HG03159 (cell line): Measurements from ENCODE around the gene ADGRV1.

Source experiments
- ATAC-seq: cut with Tn5 transposase; IDR thresholded peaks from one replicate; pipeline ENCODE4 v1.9.1; 2021; ENCODE audit warnings: mild to moderate bottlenecking, moderate library complexity; ENCODE audit not compliant: unreplicated experiment

The ADGRV1 gene

DNA sequence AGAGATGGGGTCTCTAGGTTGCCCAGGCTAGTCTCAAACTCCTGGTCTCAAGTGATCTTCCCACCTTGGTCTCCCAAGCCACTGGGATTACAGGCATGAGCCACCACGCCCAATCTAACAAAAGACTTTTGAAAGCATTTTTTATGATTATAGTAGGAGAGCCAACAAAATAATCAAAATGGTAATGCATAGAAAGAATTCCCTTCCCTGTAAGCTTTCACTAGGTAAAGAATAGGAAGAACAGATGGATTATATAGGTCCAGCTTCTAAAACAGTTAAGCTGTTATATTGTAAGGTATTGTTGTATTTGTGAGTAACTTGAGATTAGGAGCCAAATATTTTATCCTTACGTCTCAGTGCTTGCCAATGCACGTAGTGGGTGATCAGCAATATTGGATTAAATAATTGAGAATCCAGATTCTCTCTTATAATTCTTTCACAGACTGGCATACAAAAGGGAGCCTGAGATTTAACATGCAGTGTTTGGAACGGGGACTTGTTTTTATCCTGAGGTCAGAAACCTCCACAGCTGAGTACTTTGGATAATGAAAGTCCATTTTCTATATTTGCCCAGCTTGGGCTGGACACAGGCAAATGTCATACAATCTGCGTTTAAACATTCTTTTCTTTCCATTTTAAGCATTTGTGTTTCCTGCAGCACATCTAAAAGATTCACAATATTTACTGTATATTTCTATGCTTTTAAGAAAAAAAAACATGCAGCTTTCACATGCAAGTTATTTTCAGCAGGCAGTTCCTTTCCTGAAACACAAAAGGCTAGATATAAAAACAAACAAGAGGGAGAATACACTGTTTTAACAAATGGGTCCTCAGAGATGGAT is 586.1 kb downstream of the ADGRV1 start:
- ATAC-seq: no peak

GRCh38 chr5:91145333-91145620 is 586.7 kb downstream of the ADGRV1 start:
- ATAC-seq: no peak

DNA sequence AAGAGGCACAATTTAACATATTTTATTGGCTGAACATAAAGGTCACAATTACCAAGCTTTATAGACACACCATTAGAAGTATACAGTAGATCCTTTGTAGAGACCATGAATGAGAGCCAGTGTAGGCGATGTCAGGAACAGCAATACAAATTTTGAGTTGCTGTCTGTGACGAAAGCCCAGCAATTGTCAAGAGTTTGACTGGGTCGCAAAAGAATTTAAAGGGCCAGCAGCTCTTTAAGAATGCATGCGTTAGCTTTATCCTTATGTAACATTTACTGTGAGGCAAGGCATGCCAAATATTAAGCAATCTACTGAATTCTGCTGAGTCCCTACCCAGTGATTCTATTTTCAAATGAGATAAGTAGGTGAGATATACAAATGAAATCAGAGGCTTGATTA is 587.6 kb downstream of the ADGRV1 start:
- no peak for ATAC-seq

GRCh38 chr5:91146905-91147600 is 588.5 kb downstream of the ADGRV1 start:
- no peak for ATAC-seq

DNA sequence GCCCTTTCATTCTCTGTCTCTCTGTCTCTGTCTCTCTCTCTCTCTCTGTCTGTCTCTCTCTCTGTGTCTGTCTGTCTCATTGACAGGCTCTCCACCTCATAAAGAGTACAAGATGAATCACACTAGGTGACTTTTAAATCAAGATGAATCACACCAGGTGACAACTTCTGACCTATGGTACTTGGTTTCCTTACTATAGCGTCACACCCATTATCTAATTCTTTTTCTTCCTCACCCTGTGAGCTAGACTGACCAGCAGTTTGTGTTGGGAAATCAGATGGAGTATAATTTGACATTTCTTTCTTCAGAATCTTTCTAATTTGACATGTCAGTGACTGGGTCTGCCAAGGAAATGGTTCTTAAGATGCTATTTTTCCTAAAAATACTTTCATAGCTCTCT is 591.6 kb downstream of the ADGRV1 start:
- no peak for ATAC-seq

GRCh38 chr5:91150636-91151035 is 592.0 kb downstream of the ADGRV1 start:
- no peak for ATAC-seq

DNA sequence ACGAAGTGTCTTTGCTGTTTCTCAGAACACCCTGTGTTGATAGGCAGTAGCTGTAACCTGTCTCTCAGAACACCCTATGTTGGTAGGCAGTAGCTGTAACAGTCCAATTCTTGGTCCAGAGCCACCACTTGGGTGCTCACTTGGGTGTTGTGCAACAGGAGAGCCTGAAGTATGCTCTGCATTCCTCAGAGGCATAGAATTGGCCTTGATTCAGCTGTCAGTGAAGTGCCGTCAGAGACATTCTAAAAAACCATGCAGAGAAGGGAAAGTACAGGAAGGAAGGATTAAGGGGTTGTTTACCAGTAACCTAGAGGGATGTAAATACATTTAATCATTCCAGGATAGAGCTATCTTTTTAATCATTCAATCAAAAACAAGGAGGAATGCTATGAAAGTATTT is 593.4 kb downstream of the ADGRV1 start:
- ATAC-seq: no peak

DNA sequence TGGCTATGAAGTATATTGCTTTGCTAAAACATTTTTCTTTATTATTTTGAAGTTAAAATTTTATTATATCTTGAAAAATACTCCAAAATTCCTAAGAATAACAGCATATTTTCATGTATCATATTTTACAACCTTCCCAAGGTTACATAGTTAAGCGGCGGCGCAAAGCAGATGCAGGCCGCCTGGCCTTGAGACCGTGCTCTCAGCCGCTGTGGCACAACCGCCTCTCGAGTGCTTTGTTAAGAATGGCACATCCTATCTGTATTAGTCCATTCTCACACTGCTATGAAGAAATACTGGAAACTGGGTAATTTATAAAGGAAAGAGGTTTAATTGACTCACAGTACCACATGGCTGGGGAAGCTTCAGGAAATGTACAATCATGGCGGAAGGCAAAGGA is 595.7 kb downstream of the ADGRV1 start:
- ATAC-seq: no peak

DNA sequence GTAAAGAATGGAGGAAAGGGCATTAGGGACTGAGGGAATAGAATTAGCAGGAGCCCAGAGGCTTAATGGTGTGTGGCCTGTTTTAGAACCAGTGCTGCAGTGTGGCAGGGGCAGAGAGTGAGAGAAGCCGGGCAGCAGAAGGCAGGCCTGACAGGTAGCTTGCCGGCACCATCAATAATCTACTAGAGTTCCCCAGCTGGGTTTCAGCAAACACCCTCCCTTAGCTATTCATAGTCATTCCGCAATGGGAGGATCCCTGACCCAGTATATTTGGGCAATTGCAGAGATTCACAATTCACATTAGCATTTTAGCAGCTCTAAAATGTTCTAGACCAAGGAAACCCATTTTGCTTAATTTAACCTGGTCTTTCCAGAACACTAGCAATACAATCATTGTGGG is 596.7 kb downstream of the ADGRV1 start:
- ATAC-seq: no peak

DNA sequence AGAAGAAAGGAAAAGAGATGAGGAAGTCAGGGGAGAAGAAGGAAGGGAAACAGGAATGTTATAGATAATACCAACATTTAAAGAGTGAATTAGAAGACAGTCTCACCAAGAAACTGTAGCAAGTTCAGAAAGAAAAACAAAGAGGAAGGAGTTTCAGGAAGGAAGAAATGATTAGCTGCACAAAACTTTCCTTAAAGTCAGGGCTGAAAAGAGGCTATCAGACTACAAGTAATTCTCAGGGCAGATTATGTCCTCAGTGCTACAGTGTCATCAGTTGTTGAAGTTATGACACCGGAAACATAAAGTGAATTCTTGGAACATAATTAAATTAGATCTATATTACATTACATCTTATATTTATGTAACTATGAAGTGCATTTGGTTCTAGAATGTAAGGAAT is 597.6 kb downstream of the ADGRV1 start:
- ATAC-seq: no peak

DNA sequence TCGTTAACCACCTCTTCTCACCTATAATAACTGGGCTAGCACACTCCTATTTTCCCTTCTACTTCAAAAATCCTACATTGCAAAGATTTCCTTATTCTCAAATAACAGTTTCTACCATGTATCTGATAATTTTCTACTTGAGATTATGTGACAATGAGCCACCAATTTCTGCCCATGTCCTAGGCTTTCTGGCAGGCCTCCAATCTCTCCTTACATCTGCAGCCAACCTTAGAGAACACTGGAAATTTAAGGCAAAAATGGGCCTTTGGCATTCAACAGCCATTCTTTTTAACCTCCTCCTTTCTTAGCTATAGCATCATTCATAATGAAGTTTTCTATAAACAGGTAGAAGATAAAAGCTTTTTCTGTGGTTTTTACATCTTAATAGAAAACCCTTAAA is 599.4 kb downstream of the ADGRV1 start:
- ATAC-seq: no peak

GRCh38 chr5:91159647-91160046 is 601.0 kb downstream of the ADGRV1 start:
- no peak for ATAC-seq

DNA sequence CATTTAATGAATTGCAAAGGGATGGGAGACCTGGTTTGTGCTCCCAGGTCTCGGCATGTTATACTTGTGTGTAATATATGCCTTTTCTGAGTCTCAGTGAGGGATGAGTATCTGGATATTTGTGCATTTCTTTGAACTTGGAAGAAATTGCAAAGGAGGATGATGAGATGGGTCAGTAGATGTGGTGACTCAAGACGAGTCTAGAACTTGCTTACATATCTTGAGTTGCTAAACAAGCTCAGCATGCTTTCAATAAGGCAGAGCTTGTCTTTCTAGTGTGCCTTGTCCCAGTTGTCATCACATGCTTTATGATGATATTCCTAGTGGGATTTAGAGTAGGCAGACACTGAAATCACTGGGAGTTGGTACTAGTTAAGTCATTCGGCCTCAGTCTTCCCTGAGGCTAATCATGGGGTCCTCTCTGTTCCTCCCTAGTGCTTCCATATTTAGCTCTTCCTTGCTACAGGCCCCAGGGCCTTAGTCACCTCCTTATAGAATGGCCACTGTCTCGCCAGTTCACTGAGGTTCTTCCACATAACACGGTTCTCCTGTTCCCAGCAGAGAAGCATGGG is 602.2 kb downstream of the ADGRV1 start:
- no peak for ATAC-seq

- ATAC-seq: peak; percentile 97
Measured at GRCh38 chr5:91162534-91163381, 604.2 kb downstream of the ADGRV1 start.

- ATAC-seq: no peak
Measured at GRCh38 chr5:91164424-91164823, 605.8 kb downstream of the ADGRV1 start.

- ATAC-seq: no peak
Measured at GRCh38 chr5:91166059-91166807, 607.6 kb downstream of the ADGRV1 start.

- ATAC-seq: no peak
Measured at GRCh38 chr5:91168859-91169258, 610.3 kb downstream of the ADGRV1 start.

DNA sequence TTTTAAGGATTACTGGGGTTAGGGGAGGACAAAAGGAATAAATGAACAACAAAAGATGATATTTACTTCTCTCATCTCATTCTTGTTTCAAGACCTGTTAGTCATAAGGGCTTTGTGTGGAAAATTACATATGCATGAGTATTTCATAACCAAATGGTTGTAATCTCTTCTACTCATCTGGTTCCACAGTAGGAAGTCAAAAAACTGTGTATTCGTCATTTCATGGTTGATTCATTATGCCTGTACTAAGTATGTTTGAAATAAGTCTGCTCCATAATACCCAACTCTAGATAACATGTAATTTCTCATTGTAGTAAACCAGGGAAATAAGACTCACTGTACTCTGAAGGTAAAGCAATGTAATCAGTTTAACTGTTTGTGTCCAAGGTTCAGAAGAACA is 611.7 kb downstream of the ADGRV1 start:
- no peak for ATAC-seq

- no peak for ATAC-seq
Measured at GRCh38 chr5:91171322-91171721, 612.7 kb downstream of the ADGRV1 start.

- no peak for ATAC-seq
Measured at GRCh38 chr5:91174396-91174795, 615.8 kb downstream of the ADGRV1 start.

- no peak for ATAC-seq
Measured at GRCh38 chr5:91175708-91176107, 617.1 kb downstream of the ADGRV1 start.
